GM18499 (cell line): ENCODE data around the gene FKRP.
"Not testable (repeated sequence)": the region's sequence is repeated elsewhere in the genome, so short reads cannot be mapped to it uniquely, and the experiment has no call there.

Source experiments
- ATAC-seq: cut with Tn5 transposase; IDR thresholded peaks from one replicate; pipeline ENCODE4 v1.9.1; 2021; ENCODE audit warnings: moderate number of reproducible peaks; ENCODE audit not compliant: insufficient read depth, unreplicated experiment

The FKRP gene

GRCh38 chr19:46755077-46755852 lies 9.4 kb downstream of the FKRP start:
- ATAC-seq = no peak

GRCh38 chr19:46755853-46756543 lies 10.1 kb downstream of the FKRP start:
- no peak for ATAC-seq

- no peak for ATAC-seq
These were observed 10.7 kb downstream of the FKRP start for GRCh38 chr19:46756544-46756888.

DNA sequence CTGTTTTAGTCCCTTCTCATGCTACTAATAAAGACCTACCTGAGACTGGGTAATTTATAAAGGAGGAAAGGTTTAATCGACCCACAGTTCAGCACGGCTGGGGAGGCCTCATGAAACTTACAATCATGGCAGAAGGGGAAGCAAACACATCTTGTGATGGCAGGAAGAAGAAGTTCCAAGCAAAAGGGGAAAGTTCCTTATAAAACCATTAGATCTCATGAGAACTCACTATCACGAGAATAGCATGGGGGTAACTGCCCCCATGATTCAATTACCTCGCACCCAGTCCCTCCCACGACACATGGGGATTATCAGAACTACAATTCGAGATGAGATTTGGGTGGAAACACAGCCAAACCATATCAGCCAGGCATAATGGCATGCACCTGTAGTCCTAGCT lies 13.3 kb downstream of the FKRP start:
- ATAC-seq = no peak

DNA sequence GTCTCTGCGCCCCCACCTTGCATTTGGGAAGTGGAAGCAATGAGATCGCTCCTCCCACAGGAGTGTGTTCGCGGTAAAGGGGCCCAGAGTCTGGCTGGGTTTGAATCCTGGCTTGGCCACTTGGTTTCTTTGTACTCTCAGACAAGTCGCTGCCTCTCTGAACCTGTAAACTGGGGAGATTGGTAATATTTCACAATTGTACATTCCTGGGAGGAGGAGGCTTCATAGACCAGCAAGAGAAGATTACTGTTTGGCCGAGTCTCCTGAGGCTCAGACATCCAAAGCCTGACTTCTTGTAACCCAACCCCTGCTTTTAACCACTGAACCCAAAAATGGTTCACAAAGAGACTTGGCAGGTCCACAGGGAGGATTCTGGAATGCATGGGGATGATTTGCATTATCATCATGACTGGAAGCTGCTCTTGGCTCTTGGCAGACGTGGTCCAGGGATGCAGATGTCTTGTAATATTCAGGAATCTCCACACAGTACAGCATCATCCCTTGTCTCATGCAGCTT lies 14.0 kb downstream of the FKRP start:
- no peak for ATAC-seq

GRCh38 chr19:46760363-46760762 lies 14.5 kb downstream of the FKRP start:
- ATAC-seq = no peak

DNA sequence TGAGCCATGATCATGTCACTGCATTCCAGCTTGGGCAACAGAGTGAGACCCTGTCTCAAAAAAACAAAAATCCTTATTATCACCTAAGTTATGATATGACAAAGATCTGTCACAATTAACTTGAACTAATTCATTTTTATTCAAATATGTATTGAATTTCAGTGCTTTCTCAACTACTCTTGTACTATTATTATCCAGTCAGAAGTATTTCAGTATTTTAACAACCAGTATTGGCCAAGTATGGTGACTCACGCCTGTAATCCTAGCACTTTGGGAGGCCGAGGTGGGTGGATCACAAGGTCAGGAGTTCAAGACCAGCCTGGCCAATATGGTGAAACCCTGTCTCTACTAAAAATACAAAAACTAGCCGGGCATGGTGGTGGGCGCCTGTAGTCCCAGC lies 15.0 kb downstream of the FKRP start:
- not testable (repeated sequence) for ATAC-seq

GRCh38 chr19:46761418-46761831 lies 15.6 kb downstream of the FKRP start:
- ATAC-seq = no peak

GRCh38 chr19:46762245-46762890 lies 16.5 kb downstream of the FKRP start:
- no peak for ATAC-seq

DNA sequence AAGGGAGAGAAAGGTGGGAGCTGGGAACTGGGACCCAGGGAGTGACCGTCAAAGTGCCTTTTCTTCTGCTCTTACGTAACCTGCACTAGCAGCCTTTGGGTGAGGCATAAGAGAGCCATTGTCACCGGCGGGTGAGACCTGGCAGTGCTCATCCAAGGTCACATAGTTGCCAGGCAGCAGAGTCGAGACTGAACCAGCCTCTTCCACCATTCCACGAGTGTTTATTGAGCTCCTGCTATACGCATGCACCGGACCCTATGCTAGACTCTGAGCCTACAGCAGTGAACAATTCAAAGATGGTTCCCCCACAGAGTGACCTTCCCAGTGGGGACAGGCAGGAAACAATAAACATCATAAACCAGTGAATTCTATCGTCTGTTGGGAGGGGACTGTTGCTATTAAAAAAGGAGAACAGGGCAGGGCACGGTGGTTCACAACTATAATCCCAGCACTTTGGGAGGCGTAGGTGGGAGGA lies 19.0 kb downstream of the FKRP start:
- ATAC-seq = no peak

DNA sequence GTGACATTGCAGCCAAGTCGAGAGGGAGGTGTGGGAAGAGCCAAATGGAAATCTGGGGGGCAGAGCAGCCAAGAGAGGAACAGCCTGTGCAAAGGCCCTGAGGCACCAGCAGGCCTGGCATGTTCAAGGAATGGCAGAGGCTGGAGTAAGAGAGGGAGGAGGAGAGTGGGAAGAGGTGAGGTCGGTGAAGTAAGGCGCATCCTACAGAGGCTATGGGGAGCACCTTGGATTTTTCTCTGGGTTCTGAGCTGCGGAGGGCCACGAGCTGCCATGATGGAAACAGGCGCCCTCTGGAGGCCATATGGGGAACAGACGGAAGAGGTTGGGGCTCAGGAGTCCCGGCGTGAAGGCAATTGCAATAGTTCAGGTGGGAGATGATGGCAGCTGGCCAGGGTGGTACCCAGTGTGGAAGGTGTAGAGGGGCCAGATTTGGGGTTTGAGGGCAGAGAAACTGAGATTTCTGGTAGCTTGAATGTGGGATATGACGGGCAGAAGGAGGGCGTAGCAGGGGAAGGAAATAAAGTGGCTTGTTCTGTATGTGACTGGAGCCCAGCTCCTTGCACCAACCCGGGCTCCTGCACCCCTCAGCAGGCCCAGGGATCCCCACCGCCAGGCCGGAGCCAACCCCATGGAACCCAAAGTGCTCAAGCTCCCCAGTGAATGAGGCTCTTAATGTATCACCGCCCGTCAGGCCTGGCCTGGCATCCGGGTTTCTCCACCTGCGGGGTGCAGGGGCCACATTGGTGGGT lies 20.9 kb downstream of the FKRP start:
- no peak for ATAC-seq

- not testable (repeated sequence) for ATAC-seq
These were observed 22.9 kb downstream of the FKRP start for GRCh38 chr19:46768746-46769145.

GRCh38 chr19:46772170-46773017 lies 26.5 kb downstream of the FKRP start:
- ATAC-seq = no peak

DNA sequence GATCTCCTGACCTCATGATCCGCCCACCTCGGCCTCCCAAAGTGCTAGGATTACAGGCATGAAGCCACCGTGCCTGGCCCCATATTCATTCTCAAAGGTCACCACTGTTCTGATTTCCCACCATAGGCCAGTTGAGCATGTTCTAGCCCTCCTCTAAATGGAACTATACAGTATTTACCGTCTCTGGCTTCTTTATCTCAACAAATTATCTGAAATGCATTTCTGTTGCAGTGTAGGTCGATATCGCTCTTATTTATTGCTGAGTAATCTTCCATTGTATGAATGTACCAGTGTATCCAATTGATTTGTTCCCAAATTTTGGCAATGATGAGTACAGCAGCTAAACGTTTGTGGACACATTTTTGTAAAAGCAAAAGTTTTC lies 27.2 kb downstream of the FKRP start:
- ATAC-seq = no peak

GRCh38 chr19:46775642-46776258 lies 29.9 kb downstream of the FKRP start:
- no peak for ATAC-seq

- ATAC-seq = no peak
These were observed 31.4 kb downstream of the FKRP start for GRCh38 chr19:46776927-46777911.

DNA sequence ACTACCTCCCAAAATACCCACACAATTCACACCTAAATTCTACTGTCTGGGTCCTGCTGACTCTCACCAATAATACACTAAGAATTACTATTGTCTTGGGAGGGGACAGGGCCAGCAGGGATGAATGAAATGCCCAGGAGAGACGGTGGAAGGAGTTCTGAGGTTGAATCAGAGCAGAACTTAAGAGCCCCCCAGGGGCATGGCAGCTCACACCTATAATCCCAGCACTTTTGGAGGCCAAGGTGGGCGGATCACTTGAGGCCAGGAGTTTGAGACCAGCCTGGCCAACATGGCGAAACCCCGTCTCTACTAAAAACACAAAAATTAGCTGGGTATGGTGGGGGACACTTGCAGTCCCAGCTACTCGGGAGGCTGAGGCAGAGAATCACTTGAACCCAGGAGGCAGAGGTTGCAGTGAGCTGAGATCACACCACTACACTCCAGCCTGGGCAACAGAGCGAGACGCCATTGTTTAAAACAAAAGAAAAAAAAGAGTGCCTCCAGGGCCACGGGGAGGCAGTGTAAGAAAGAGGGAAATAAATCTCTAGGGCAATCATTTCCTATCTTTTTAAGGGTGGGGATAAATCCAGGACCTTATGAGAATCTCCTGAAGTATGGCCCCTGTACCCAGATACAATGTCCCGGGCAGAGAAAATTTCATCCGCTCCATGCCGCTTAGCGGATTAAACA lies 32.2 kb downstream of the FKRP start:
- not testable (repeated sequence) for ATAC-seq
